Activated T-cell treated with anti-CD3 and anti-CD28 coated beads for 48 hours (primary cell): Measurements from ENCODE around the gene DCDC2C.

Source experiments
- DNase-seq: peaks from one replicate; pipeline ENCODE4 v3.0.0-alpha.2; 2020; ENCODE audit warnings: low read depth

Gene DCDC2C

DNA sequence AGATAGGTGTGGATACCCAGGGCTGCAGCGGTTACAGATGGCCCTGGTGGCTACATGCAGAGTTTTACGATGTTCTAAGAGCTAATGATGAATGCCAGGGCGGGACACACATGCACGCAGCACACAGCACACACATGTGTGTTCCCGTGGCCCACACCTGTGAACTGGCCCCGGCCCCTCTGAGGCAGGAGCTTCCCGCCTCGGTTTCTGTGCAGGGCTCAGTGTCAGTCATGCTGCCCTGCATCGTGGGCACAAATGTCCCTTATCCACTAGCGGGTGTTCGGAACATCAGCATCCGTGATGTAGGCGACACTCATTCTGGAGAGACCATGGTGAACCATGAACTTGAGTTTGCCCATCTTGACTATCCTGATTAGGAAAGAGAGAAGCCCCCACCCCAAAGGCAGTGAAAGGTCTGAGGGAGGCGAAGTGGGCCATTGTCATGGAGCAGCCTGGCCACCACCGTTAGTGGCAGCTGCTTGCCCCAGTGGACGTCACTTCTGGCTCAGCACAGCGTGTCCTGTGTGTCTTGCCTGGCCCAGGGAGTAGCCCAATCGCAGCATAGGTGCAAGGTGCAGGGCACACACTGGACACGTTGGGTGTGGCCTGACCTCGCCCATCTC is 43.8 kb downstream of the DCDC2C start:
- no peak for DNase-seq

DNA sequence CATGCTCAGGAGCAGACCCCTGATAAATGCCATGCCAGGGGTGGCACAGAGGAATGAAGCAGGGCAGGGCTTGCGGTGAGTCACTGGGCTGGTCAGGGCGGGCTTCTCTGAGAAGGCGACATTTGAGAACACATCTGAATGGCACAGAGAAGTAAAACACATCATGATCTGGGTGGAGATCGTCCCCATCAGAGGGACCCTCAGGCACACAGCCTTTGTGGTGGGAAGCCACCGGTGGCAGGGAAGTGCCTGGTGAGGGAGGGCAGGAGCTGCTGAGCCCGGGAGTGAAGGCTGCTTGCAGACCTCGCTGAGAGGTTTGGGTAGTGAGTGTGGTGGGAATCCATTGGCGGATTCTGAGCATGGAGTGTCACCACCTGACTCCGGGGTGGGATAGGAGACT is 44.5 kb downstream of the DCDC2C start:
- no peak for DNase-seq

DNA sequence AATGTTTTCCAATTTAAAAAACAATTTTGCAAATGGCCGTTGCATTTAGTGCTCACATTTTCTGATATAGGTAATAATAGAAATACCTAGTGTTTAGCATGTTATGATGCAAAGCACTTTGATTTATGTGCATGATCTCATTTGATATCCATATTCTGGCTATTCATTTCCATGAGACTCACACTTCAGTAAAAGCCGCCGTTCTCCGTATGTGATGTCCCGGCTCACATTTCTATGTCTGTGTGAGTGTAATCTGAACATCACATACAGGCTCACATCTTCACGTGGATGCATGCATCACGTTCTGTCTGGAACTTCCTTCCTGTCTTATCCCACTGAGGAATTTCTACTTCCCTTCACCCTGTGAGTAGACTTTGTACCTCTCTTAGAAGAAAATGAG is 45.8 kb downstream of the DCDC2C start:
- no peak for DNase-seq

GRCh38 chr2:3751251-3751650 is 47.9 kb downstream of the DCDC2C start:
- DNase-seq = no peak

GRCh38 chr2:3751806-3752205 is 48.4 kb downstream of the DCDC2C start:
- DNase-seq = no peak

DNA sequence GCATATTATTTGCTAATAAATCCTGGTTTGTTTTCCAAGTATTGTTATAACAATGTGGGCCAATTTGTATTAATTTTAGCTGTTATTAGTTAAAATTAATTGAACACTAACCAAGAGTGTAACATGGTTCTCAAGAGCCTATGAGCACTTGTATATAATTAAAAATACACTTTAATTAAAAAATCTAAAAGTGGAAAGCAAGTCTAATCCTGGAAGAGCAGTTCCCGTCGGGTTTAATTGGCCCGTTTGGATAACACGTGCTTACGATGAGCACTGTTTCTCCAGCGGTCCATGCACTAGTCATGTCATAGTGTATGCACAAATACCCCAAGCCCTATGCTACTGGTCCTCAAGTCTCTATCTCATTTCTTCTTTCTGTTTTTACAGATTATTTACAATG is 49.0 kb downstream of the DCDC2C start:
- no peak for DNase-seq

DNA sequence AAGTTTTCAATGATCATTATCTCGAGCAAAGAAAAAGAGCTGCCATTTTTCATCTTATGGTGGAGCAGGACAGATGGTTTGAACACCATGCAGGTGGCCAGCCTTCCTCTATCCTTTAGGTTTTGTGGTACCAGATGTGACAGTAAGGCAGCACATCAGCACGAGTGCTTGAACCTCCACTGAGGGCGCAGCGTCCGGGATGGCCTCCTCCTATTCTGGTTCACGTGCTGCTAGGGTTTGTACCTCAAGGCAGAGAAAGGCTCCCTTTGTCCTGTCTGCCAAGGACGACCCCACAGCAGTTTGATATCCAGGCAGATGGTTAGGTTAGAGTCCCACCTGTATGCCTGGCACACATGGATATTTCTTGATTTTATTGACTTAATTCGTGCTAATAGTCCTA is 50.2 kb downstream of the DCDC2C start:
- DNase-seq = no peak

DNA sequence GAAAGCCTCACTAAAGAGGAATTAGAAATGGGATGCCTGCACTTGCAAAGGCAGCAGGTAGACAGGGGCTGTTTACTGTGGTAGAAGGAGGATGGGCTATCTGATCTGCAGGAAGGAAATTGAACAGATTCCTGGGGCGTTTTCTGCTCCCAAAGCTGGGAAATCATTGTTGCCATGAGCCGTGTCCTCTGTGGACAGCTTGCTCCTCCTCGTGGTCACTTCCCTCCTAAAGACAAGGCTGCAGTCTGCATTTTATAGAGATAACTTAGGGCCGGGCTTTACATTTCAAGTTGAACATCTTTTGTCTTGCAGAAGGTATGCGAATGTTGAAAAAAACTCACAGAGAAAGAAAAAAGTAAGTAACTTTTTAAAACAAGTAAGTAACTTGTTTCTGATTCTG is 50.9 kb downstream of the DCDC2C start:
- no peak for DNase-seq

- no peak for DNase-seq
These were observed 51.4 kb downstream of the DCDC2C start for GRCh38 chr2:3754795-3755194.

DNA sequence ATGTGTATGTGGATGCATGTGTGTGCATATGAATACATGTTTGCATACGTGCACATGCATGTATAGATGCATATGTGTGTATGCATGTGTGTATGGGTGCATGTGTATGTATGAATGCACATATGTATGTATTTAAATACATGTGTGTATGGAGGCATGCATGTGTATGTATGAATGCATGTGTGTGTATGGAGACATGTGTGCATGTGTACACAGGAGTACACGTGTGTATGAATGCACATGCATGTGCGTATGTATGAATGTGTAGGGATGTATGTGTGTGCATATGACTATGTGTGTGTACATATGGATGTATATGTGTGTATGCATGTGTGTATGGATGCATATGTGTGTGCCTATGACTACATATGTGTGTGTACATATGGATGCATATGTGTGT is 51.9 kb downstream of the DCDC2C start:
- DNase-seq = no peak

DNA sequence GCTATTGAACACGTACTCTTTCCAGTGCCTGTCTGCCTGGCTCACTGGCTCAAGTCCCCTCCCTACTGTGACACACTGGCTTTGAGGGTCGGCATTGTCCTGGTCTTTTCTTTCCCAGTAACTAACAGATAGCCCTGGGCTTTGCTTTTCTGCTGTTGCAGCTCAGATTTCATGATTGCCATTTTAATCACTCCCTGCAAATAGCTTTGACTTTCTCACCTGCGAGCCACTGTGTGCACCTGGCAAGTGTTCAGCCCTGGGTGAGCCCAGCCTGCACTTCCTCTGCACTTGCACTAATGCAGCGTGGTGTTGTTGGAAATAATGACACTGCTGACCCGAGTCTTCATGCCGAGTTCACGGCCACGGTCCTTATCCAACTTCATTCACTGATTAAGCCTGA is 52.9 kb downstream of the DCDC2C start:
- DNase-seq = no peak

DNA sequence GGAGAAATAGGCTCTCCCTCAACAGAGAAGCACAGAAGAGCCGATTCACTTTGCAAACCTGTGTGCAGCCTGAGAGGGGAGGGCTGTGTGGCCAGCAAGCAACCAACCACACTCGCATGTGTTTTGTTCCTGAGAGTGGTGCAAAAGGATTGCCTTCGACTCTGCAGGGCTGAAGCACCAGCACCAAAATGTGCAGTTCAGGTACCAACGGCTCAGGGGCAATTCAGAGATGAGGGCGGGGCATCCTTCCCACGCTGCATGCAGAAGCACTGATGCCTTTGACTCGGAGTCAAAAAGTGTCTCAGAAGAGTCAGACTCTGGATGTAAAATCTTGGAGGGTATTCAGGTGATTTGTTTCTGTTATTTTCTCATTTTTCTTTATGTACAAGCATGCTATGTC is 55.5 kb downstream of the DCDC2C start:
- DNase-seq = no peak

DNA sequence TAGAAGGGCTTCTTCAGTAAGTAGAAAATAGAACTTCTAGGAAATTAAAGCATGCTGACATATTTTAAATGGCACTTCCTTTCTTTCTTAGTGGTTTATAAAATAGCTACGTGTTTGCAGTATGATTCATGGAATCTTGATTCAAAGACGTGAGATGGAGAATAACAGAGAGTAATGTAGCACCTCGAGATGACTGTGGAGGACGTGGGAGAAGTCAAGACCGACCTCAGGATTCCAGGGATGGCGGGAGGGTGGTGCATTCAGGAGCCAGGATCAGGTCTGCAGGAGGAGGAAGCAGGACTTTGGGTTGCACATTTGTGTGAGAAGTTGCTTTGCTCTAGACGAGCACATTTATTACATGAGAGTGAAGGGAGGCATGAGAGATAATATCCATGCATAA is 56.0 kb downstream of the DCDC2C start:
- DNase-seq = no peak

DNA sequence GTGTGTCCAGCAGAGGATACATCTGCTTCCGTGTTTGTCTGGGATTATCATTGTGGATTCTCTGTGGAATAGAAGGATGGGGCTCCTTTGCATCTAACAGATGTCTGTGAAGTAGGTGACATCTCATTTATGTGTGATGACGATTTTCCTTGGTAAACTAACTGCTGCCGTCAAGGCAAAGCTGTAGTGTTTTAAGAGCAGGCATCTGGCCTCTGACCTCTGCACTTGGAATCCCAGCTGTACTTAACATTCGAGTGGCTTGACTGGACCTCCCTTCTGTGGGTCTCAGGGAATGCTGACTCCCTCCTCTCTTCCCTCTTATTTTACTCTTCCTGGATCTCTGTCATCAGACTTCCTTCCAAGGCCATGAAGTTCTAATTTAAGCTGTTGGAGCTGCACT is 56.4 kb downstream of the DCDC2C start:
- DNase-seq = no peak

GRCh38 chr2:3761272-3761671 is 57.9 kb downstream of the DCDC2C start:
- DNase-seq = no peak

- no peak for DNase-seq
These were observed 59.5 kb downstream of the DCDC2C start for GRCh38 chr2:3762771-3763447.

DNA sequence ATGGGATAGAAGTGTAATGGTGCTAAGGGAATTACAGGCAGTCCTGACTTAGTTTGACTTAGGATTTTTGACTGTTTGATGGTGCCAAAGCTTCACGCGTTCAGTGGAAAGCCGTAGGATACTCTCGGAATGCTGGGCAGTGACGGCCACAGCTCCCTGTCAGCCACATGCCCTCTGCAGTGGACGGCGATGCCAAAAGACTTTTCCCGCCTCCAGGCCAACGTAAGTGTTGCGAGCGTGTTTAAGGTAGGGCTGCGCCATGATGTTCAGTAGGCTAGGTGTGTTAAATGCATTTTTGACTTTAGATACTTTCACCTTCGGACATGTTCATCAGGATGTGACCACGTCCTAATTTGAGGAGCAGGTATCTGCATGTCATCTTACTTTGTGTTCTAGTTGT is 63.4 kb downstream of the DCDC2C start:
- DNase-seq = no peak

DNA sequence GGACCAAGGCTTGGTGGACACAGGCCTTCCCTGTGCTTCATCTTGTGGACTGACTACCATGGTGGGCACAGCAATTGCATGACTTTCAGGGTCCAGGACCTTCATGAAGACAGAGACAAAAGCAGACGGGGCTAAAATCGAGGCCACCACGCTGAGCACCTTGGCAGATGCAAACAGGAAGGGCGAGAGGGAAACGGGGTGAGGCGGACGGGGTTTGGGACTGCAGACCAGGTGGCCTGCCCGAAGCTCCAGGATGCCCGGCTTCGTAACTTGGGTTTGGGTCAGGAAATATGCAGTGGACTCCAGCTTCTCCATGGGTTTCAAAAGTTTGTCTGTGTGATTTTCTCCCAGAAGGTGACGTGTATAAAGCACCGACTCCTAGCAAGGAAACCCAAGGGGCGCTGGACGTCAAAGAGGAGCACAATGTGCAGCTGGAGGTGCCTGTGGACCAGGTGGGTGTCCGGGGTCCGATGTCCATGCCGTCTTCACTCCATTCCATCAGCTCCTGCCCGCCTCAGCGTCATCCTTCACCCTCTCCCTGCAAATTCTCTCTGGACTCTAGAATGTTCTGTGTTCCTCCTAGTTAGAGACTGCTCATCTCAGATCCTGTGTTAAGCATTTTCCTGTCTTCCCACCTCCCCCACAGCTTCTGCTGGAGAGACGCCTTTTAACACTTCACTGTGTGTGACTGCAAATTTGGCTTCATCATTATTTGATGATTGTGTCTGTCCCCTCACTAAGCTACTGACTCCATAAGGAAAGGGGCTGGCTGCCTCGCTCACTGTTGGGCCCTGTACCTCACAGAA is 65.8 kb downstream of the DCDC2C start:
- no peak for DNase-seq

- no peak for DNase-seq
These were observed 66.4 kb downstream of the DCDC2C start for GRCh38 chr2:3769766-3770165.

DNA sequence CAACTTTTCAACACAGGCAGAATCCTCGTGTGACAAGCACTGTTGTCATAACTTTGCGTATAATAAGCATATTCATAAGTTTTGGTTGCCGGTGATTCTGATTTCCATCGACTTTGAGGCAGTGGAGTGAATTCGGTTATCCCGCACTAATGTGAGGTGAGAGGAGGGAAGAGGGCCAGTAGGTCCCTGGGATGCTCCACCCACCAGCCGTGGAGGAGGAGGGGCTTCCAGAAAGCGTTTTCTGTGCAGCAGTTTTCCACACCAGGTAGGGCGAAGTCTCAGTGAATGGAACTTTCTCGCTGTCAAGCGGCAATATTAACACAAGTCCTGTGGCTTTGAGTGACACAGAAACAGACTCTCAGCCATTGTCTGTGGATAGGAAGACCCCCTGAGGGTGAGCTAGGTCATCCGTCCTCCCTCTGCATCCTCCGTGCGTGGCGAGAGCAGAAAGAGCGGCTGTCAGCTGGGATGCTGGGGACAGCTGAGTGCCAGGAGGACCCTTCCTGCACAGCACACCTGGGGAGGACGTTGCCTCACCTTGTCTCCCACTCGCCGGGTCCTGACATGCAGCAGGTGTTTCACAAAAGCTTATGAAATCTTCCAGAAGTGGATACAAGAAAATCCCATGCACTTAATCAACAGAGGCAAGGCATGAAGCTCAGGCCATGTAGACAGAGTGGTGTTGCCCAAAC is 67.5 kb downstream of the DCDC2C start:
- DNase-seq = no peak

DNA sequence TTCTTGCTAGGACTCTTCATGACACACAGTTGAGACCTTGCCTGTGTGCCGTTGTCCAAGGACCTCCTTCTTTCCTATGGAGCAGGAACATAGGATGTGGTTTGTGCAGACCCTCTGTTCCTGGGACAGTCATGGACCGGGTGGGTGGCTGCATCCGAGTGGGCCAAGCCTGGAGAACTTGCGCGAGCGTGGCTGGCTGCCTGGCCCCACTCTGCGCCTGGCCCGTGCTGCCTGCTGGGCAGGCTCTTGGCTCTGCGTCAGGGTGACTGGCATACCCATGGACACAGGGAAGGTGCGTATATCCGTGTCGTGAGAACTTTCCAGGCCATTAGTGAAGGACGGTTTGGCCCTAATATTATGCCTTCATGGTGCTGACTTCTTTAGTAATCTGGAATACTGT is 68.2 kb downstream of the DCDC2C start:
- DNase-seq = no peak

DNA sequence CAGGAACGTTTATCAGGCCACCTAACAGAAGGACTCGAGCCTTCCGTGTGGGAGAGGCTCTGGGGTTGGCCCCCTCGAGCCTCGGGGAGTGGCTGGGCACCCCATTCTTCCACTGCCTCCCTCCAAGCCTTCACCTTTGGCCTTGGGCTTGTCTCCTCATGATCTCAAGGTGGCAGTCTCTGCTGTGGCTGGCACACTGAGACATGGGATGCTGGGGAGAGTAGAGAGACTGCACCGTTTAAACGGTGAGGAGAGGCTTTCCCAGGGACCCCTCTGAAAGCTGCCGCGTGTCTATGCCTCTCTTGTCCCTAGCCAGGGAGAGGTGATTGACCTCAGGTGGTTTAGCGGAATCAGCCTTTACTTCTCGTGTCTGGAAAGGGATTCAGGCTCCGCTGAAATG is 71.0 kb downstream of the DCDC2C start:
- DNase-seq = no peak

DNA sequence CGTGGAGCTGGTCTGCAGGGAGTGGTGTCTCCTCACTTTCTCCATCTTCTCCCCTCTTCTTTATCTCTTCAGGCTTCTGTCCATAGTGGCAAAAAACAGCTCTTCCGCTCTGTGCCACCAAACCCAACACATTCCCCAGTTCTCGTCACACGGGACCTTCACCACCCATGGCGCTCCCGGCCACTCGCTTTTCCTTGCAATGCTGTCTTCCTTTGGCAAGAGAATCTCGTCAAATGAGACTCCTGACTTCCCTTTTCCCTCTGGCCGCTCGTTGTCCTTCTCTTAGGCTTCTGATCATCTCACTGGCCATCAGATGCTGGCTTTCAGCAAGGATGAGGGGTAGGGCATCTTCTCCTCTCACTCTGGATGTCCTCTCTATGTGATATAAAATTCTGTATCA is 72.9 kb downstream of the DCDC2C start:
- no peak for DNase-seq
